ENCODE measurements around the gene MCU. TPM values are rescaled to one million over a fixed set of nuclear protein-coding genes. Genes with fewer than 3 reads are reported as not detected.

Gene MCU
- total RNA-seq, 1 donor from 2014 or later, result 20.3 TPM

GRCh38 chr10:72830625-72831024 lies 138.7 kb downstream of the MCU start:
- intact Hi-C loops (cut with micrococcal nuclease), result loop anchor here (10.0 kb wide), 1 partner anchor 466 kb away; no protein-coding TSS in a partner anchor
- Histone ChIP-seq H3K4me1 (peaks cover 39% of the 10 kb centered on the region), H3K9me3 (replicated peaks) (no peaks in the 10 kb centered on the region), H3K36me3 (no peaks in the 10 kb centered on the region), H3K27me3 (ENCODE audit: low read depth) (no peaks in the 10 kb centered on the region), H3K27ac (replicated peaks) (no peak overlapping the region), H3K4me3 (peak overlapping the region; percentile 41)
- no peak for DNase-seq
- no peak for TF ChIP-seq CTCF (IDR thresholded peaks at IDR 0.05; ENCODE audit: borderline replicate concordance)

GRCh38 chr10:72831696-72832409 lies 139.9 kb downstream of the MCU start:
- Histone ChIP-seq H3K27ac (replicated peaks) (no peak overlapping the region), H3K4me3 (peak overlapping the region; percentile 41), H3K36me3 (no peaks in the 10 kb centered on the region), H3K4me1 (peaks cover 28% of the 10 kb centered on the region), H3K27me3 (ENCODE audit: low read depth) (no peaks in the 10 kb centered on the region), H3K9me3 (replicated peaks) (no peaks in the 10 kb centered on the region)
- DNase-seq, result no peak
- intact Hi-C loops (cut with micrococcal nuclease), result loop anchor here (10.0 kb wide), 1 partner anchor 467 kb away; no protein-coding TSS in a partner anchor
- no peak for TF ChIP-seq CTCF (IDR thresholded peaks at IDR 0.05; ENCODE audit: borderline replicate concordance)

- TF ChIP-seq CTCF (IDR thresholded peaks at IDR 0.05; ENCODE audit: borderline replicate concordance), result no peak
- H3K4me3 ChIP-seq, result peak overlapping the region; percentile 41
- H3K4me1 ChIP-seq, result peaks cover 28% of the 10 kb centered on the region
Observed at GRCh38 chr10:72832701-72833100, 140.8 kb downstream of the MCU start.

GRCh38 chr10:72834183-72834825 lies 142.4 kb downstream of the MCU start:
- H3K4me1 ChIP-seq, result peaks cover 21% of the 10 kb centered on the region
- no peaks in the 10 kb centered on the region for H3K9me3 ChIP-seq (replicated peaks)
- no peak overlapping the region for H3K4me3 ChIP-seq
- TF ChIP-seq CTCF (IDR thresholded peaks at IDR 0.05; ENCODE audit: borderline replicate concordance), result peak; percentile 75
- intact Hi-C loops (cut with micrococcal nuclease), result loop anchor here (10.0 kb wide), 1 partner anchor 470 kb away; no protein-coding TSS in a partner anchor
- no peak for DNase-seq
- no peaks in the 10 kb centered on the region for H3K27me3 ChIP-seq (ENCODE audit: low read depth)
- H3K27ac ChIP-seq (replicated peaks), result no peak overlapping the region
- no peaks in the 10 kb centered on the region for H3K36me3 ChIP-seq

More at GRCh38 chr10:72832701-72833100, 140.8 kb downstream of the MCU start:
- Histone ChIP-seq H3K9me3 (replicated peaks) (no peaks in the 10 kb centered on the region), H3K27me3 (ENCODE audit: low read depth) (no peaks in the 10 kb centered on the region), H3K27ac (replicated peaks) (no peak overlapping the region), H3K36me3 (no peaks in the 10 kb centered on the region)
- DNase-seq, result no peak
- intact Hi-C loops (cut with micrococcal nuclease), result loop anchor here (10.0 kb wide), 1 partner anchor 468 kb away; no protein-coding TSS in a partner anchor

GRCh38 chr10:72840319-72840718 lies 148.4 kb downstream of the MCU start:
- no peaks in the 10 kb centered on the region for H3K36me3 ChIP-seq
- intact Hi-C loops (cut with micrococcal nuclease), result no loop called here
- no peak for TF ChIP-seq CTCF (IDR thresholded peaks at IDR 0.05; ENCODE audit: borderline replicate concordance)
- no peaks in the 10 kb centered on the region for H3K27me3 ChIP-seq (ENCODE audit: low read depth)
- H3K9me3 ChIP-seq (replicated peaks), result no peaks in the 10 kb centered on the region
- H3K4me1 ChIP-seq, result no peaks in the 10 kb centered on the region
- no peak for DNase-seq
- H3K4me3 ChIP-seq, result no peak overlapping the region
- H3K27ac ChIP-seq (replicated peaks), result no peak overlapping the region

Measured in left ventricle myocardium inferior (tissue), 1 donor.